MM.1S (cell line): ENCODE measurements around the gene RBM47.
"Not testable (repeated sequence)": the region's sequence is repeated elsewhere in the genome, so short reads cannot be mapped to it uniquely, and the experiment has no call there.

Source experiments
- CTCF ChIP-seq: fragments of 300-600 bp; sonication (generic); IDR thresholded peaks from 2 replicates; pipeline ENCODE4 v1.5.1; 2016; ENCODE audit warnings: antibody characterized with exemption, low read length, mixed read lengths
- EZH2 ChIP-seq: fragments of 300-600 bp; sonication (generic); optimal IDR thresholded peaks from 2 replicates; pipeline ENCODE3; 2017; ENCODE audit warnings: low read depth, mild to moderate bottlenecking, antibody characterized with exemption, low read length, mixed read lengths
- EZH2phosphoT487 ChIP-seq: fragments of 300-600 bp; sonication (generic); IDR thresholded peaks from 2 replicates; pipeline ENCODE4 v1.6.1; 2018; ENCODE audit warnings: antibody characterized with exemption, low read length

GRCh38 chr4:40554641-40555040 is 75.0 kb downstream of the RBM47 start:
- TF ChIP-seq CTCF, EZH2, EZH2phosphoT487: not testable (repeated sequence)
